ENCODE measurements around the gene PLSCR2.
"Not testable (repeated sequence)": the region's sequence is repeated elsewhere in the genome, so short reads cannot be mapped to it uniquely, and the experiment has no call there.

PLSCR2 gene

GRCh38 chr3:146469150-146470017 lies at the start of gene PLSCR2:
Gene PLSCR2, minus strand, starts transcription at chr3:146469561. Its CDS starts 9,657 bp downstream, at chr3:146459904.
- peak; percentile 81 to 84 for DNase-seq

GRCh38 chr3:146517684-146518435 lies 48.5 kb upstream of the PLSCR2 start:
- DNase-seq = no peak

GRCh38 chr3:146513386-146514051 lies 44.2 kb upstream of the PLSCR2 start:
- no peak for DNase-seq

GRCh38 chr3:146511402-146512134 lies 42.2 kb upstream of the PLSCR2 start:
- no peak for DNase-seq

- no peak for DNase-seq
Observed at GRCh38 chr3:146507331-146508120, 38.2 kb upstream of the PLSCR2 start.

GRCh38 chr3:146505516-146505915 lies 36.2 kb upstream of the PLSCR2 start:
- DNase-seq = no peak

- no peak for DNase-seq
Observed at GRCh38 chr3:146504498-146505197, 35.3 kb upstream of the PLSCR2 start.

- DNase-seq = peak in 1 of 2 experiments; percentile 31
Observed at GRCh38 chr3:146503461-146504202, 34.3 kb upstream of the PLSCR2 start.

- DNase-seq = no peak
Observed at GRCh38 chr3:146502887-146503460, 33.6 kb upstream of the PLSCR2 start.

- DNase-seq = no peak
Observed at GRCh38 chr3:146501752-146502151, 32.4 kb upstream of the PLSCR2 start.

GRCh38 chr3:146499701-146500100 lies 30.3 kb upstream of the PLSCR2 start:
- no peak for DNase-seq

GRCh38 chr3:146498002-146498736 lies 28.8 kb upstream of the PLSCR2 start:
- peak; percentile 49 to 59 for DNase-seq

GRCh38 chr3:146497145-146497843 lies 27.9 kb upstream of the PLSCR2 start:
- not testable (repeated sequence) for DNase-seq

GRCh38 chr3:146496726-146497125 lies 27.4 kb upstream of the PLSCR2 start:
- no peak for DNase-seq

GRCh38 chr3:146496251-146496650 lies 26.9 kb upstream of the PLSCR2 start:
- DNase-seq = no peak

GRCh38 chr3:146493761-146494160 lies 24.4 kb upstream of the PLSCR2 start:
- no peak for DNase-seq

GRCh38 chr3:146493221-146493620 lies 23.9 kb upstream of the PLSCR2 start:
- no peak for DNase-seq

GRCh38 chr3:146491303-146491702 lies 21.9 kb upstream of the PLSCR2 start:
- DNase-seq = no peak

GRCh38 chr3:146485297-146485696 lies 15.9 kb upstream of the PLSCR2 start:
- no peak for DNase-seq
